GM10248 (cell line): ENCODE data around the gene MAEA.

Experiments used
- CTCF ChIA-PET: fragments of 300-600 bp; sonication (Branson Sonifier 250); formaldehyde crosslinking; extraction: SDS; loops from one replicate; lab custom pipeline; 2021; ENCODE audit warnings: antibody characterized with exemption; lab: Yijun Ruan, JAX
- POLR2A ChIA-PET: fragments of 350-650 bp; sonication (Branson Sonifier 250); formaldehyde crosslinking; extraction: SDS; loops from one replicate; lab custom pipeline; 2020; ENCODE audit warnings: antibody characterized with exemption; lab: Yijun Ruan, JAX
- DNase-seq: peaks from one replicate; pipeline ENCODE4 v3.0.0; 2012; ENCODE audit errors: extremely low spot score
- TF ChIP-seq, protein P1 (sequence below): IDR thresholded peaks from 2 replicates; pipeline ENCODE4 v1.5.1; 2012; ENCODE audit warnings: mild to moderate bottlenecking, low read depth; ENCODE audit errors: extremely low read depth, missing control alignments, control extremely low read depth

The MAEA gene

GRCh38 chr4:1365271-1366178 lies 75.8 kb downstream of the MAEA start:
- POLR2A ChIA-PET, result no interaction called here
- DNase-seq, result no peak
- CTCF ChIA-PET, result interaction anchor here (1.0 to 2.6 kb wide), 3 partner anchors 8 to 13 kb away, joined by 3 to 14 read pairs (median 6); no protein-coding TSS in a partner anchor
- TF ChIP-seq, protein P1, sequence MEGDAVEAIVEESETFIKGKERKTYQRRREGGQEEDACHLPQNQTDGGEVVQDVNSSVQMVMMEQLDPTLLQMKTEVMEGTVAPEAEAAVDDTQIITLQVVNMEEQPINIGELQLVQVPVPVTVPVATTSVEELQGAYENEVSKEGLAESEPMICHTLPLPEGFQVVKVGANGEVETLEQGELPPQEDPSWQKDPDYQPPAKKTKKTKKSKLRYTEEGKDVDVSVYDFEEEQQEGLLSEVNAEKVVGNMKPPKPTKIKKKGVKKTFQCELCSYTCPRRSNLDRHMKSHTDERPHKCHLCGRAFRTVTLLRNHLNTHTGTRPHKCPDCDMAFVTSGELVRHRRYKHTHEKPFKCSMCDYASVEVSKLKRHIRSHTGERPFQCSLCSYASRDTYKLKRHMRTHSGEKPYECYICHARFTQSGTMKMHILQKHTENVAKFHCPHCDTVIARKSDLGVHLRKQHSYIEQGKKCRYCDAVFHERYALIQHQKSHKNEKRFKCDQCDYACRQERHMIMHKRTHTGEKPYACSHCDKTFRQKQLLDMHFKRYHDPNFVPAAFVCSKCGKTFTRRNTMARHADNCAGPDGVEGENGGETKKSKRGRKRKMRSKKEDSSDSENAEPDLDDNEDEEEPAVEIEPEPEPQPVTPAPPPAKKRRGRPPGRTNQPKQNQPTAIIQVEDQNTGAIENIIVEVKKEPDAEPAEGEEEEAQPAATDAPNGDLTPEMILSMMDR, result no peak

DNA sequence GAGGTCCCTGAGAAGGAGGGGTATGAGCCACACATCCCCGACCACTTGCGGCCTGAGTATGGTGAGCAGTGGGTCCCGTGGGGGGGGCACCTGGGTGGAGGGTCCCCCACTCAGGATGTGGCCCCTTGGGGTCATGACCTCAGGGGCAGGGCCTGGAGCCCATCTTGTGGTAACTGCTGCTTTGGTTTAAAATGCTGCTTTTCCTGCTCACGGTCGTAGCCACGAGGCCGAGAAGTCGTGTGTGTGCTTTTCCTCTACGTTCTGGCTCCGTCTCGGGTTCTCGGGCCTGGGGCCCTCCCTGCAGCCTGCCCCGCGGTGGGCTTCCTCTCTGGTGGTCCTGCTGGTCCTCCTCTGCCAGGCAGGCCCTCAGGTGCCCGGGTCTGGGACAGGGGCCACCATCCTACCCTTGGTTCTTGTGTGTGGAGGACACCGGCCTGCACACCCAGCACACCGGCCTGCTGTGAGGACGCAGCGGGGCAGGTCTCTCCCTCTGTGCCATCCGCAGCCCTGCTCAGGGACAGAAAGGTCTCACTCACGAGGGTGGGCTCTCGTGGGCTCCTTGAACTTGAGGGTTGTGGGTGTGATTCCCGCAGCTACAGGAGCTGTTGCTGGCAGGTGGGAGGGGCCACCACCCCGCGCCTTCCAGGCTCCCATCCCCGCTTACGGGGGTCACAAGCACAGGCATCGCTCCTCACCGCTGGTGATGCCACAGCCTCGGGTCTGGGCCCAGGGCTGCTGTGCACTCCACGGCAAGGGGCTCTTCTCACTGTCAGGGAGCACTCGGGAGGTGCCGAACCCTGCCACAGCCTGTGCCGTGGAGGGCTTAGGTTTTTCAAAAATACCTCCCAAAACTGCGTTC lies 76.9 kb downstream of the MAEA start:
- CTCF ChIA-PET, result interaction anchor here (1.2 to 2.6 kb wide), 2 partner anchors 10 to 11 kb away, joined by 3 to 14 read pairs; no protein-coding TSS in a partner anchor
- DNase-seq, result no peak
- TF ChIP-seq, protein P1, result no peak
- POLR2A ChIA-PET, result no interaction called here

GRCh38 chr4:1367230-1367935 lies 77.7 kb downstream of the MAEA start:
- ChIA-PET POLR2A (no interaction called here), CTCF (no interaction called here)
- DNase-seq, result no peak
- TF ChIP-seq, protein P1, result no peak

DNA sequence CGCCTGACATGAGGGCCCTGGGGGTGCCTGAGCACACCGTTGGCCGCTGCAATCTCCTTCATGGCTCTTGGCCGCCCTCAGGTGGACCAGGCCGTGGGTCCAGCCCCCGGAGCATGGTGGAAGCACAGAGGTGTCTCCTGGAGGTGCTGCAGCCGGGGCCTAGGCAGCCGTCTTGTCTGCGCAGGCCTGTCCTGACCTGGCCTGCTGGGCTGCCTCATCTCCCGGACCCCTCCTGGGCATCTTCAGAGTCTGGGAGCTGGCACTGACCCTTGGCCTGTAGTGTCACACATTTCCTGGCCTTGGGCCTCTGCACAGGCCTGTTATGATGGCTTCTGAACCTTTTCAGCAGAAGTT lies 78.2 kb downstream of the MAEA start:
- ChIA-PET CTCF (interaction anchor here (1.3 kb wide), 1 partner anchor 14 kb away, joined by 3 read pairs; no protein-coding TSS in a partner anchor), POLR2A (no interaction called here)
- TF ChIP-seq, protein P1, result no peak
- no peak for DNase-seq

DNA sequence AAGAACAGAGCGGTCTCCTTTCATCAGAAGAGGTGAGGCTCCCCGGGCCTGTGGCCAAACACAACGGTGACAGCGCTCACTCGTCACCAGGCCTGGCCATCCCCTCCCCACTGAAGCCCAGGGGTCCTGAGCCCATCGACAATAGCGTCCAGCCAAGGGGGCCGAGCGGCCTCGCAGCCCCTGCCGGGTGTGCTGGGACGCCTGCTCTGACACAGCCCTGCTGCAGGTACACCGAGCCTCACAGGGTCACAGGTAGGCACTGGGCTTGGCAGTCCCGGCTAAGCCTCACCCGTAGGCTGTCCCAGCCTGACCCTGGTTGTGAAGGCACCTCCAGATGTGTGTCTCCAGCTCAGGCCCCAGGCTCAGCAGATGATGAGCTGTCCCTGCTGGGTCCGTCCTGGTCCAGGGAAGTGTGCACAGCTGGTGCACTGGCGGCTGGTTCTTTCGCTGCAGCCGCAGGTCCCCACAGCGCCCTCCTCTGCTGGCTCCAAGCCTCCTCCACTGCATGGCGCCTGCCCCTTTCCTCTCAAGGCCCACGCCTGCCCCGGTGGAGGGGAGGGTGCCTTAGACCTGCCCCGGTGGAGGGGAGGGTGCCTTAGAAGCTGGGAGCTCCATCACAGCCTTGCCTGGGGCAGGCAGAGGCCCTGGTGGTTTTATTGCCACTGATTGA lies 78.9 kb downstream of the MAEA start:
- TF ChIP-seq, protein P1, result no peak
- CTCF ChIA-PET, result interaction anchor here (1.0 to 1.3 kb wide), 2 partner anchors 13 to 15 kb away, joined by 3 read pairs; no protein-coding TSS in a partner anchor
- DNase-seq, result no peak
- POLR2A ChIA-PET, result no interaction called here
